ENCODE data around the gene MRPL3.
"Not testable (repeated sequence)": the region's sequence is repeated elsewhere in the genome, so short reads cannot be mapped to it uniquely, and the experiment has no call there.

MRPL3 gene

GRCh38 chr3:131491775-131492174 is 11.0 kb downstream of the MRPL3 start:
- DNase-seq = no peak

DNA sequence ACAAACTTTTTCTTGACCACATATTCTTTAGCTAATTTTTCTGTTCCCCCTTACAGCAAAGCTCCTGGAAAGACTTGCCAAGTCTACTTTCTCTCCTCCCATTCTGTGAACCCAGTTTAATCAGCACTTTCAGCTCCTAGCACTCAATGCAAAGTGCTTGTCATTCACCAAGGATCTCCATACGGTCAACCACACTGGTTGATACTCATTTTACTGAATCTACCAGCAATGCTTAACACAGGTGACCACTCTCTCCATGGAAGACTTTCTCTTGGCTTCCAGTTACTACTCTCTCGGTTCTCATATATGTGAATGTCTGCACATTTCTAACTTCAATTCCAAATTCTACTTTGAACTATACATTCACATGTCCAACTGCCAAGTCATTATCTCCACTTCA is 11.7 kb downstream of the MRPL3 start:
- no peak for DNase-seq

- not testable (repeated sequence) for DNase-seq
Observed at GRCh38 chr3:131486545-131486944, 16.2 kb downstream of the MRPL3 start.

- no peak for DNase-seq
Observed at GRCh38 chr3:131485119-131485518, 17.7 kb downstream of the MRPL3 start.

- DNase-seq = no peak
Observed at GRCh38 chr3:131484496-131485111, 18.2 kb downstream of the MRPL3 start.

DNA sequence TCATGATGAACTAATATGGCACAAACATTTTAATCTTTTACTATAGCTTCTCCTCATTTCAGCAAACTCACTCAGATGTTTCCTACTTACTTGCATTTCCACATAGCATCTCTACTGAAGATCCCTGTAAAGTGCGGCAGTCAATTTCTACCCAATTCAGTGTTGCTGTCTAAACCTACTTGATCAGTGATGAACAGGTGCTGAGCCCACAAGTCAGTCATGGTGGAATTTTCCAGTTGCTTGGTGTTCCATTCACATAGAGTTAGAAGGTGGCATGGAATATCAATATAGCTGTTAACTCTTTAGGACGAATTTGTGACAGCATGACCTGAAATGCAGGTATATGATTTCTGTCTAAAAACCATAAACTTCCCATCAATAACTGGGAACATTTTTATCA is 22.7 kb downstream of the MRPL3 start:
- no peak for DNase-seq

GRCh38 chr3:131477813-131478212 is 25.0 kb downstream of the MRPL3 start:
- DNase-seq = no peak

GRCh38 chr3:131474115-131474514 is 28.7 kb downstream of the MRPL3 start:
- DNase-seq = no peak

DNA sequence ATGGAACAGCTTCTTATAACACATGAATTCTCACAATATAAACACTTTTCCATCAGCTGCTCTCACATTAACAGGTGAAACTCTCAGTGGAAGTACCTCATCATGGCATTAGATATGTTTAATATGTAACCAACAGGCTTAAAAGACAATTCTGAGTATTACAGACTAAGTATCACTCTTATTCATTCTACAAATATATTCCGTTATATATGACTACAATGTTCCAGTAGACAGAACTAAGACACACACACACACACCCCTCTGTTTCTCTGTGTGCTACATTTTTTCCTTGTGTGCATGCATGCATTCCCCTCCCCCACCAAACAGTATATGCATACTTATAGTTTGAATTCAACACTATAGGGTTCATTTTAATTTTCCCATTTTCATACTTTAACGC is 32.4 kb downstream of the MRPL3 start:
- DNase-seq = no peak

- no peak for DNase-seq
Observed at GRCh38 chr3:131458653-131459052, 44.1 kb downstream of the MRPL3 start.

DNA sequence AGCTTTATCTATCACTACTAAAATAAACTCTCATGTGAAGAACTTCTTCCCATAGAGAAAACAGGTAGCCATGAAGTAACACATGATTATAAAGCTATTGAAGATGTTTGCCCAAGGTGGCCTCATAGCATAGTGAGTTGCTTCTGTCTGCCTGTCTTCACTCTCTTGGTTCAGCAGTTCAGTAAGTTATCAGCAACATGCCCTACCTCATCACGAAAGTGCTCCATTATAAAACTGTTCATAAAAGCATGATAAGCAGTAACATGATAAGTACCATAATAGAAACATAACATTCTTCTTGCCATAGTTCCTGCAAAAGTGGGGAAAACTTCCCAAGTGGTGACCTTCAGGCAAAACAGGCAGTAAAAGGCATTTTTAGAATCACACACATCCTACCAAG is 45.6 kb downstream of the MRPL3 start:
- no peak for DNase-seq

GRCh38 chr3:131454501-131454900 is 48.3 kb downstream of the MRPL3 start:
- no peak for DNase-seq

GRCh38 chr3:131453533-131453932 is 49.2 kb downstream of the MRPL3 start:
- DNase-seq = no peak

DNA sequence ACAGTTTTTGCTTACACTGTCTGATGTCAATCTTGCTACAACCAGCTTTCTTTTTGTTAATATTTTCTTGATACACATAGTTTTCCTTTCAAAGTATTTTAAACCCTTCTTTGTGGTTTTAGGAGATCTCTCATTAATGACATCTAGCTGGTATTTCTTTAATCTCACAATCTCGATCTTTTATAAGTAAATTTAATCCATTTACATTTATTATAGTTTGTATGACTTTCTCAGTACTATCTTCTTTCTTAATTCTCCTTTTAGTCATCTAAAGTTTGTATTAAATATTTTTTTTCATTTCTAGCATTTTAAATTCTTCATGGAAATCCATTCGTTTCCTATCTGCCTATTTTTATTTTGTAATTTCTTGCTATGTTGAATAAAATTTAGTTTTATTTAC is 55.4 kb downstream of the MRPL3 start:
- no peak for DNase-seq

- DNase-seq = no peak
Observed at GRCh38 chr3:131444180-131444579, 58.6 kb downstream of the MRPL3 start.

GRCh38 chr3:131439084-131439483 is 63.7 kb downstream of the MRPL3 start:
- DNase-seq = no peak

- DNase-seq = no peak
Observed at GRCh38 chr3:131435000-131435399, 67.8 kb downstream of the MRPL3 start.

DNA sequence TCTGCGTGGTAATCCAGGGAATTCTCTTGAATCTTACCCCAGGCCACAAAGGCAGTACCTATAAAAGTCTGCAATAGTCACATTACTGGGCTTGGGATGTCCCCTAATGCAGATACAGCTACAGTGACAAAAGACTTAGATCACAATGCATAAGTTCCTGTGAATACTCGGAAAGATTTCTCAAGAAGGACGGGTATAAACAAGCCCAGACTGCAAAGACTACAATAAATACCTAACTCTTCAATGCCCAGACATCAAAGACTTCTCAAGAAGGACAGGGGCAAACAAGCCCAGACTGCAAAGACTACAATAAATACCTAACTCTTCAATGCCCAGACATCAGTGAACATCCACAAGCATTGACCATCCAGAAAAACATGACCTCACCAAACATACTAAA is 70.3 kb downstream of the MRPL3 start:
- DNase-seq = no peak

DNA sequence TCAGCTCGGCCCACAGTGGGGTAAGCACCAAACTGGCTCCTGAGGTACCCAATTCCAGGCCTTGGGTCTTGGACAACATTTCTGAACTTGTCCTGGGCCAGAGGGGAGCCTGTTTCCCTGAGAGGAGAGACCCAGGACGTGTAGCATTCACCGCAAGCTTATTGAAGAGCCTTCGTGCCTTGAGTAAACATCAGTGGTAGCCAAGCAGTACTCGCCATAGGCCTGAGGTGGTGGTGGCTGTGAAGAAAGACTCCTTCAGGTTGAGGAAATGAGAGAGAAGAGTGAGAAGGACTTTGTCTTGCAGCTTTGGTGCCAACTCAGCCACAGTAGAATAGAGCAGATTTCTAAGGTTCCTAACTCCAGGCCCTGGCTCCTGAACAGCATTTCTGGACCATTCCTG is 71.0 kb downstream of the MRPL3 start:
- DNase-seq = no peak

GRCh38 chr3:131427226-131427625 is 75.5 kb downstream of the MRPL3 start:
- no peak for DNase-seq

DNA sequence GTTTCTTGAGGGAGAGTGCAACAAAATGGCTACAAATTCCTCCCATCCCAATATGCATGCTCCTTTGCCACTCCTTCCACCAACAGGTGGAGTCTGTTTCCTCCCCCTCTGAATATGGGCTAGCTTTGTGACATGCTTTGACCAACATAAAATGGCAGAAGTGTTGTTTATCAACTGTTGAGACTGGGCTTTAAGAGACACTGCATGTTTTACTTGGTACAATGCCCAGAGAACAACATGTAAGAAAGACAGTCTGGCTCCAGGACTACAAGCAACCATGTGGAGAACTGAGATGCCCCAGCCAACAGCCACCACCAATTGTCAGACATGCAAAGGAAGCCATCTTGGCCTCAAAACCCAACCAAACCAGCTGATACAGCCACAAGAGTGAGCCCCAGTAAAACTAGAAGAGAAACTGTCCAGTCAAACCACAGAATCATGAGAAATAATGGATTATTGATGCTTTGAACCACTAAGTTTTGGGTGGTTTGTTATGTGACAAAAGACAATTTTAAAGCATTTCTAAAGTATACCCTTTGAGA is 80.7 kb downstream of the MRPL3 start:
- no peak for DNase-seq

- no peak for DNase-seq
Observed at GRCh38 chr3:131421301-131421700, 81.5 kb downstream of the MRPL3 start.

GRCh38 chr3:131417751-131418150 is 85.0 kb downstream of the MRPL3 start:
- DNase-seq = no peak
